GM12872 (cell line): ENCODE results near the gene NNMT.
A peak's percentile ranks its signal among the peaks of the same experiment; 100 is the strongest.

Source experiments
- CTCF ChIP-seq: IDR thresholded peaks from 3 replicates; pipeline ENCODE4 v1.5.1; 2011; ENCODE audit warnings: low read depth, mild to moderate bottlenecking, low read length, moderate library complexity; ENCODE audit not compliant: insufficient read depth

The NNMT gene

GRCh38 chr11:114259124-114259526 is 37.1 kb upstream of the NNMT start:
- TF ChIP-seq CTCF, result no peak

- no peak for TF ChIP-seq CTCF
These were observed 36.6 kb upstream of the NNMT start for GRCh38 chr11:114259551-114259983.

- TF ChIP-seq CTCF, result no peak
These were observed 36.1 kb upstream of the NNMT start for GRCh38 chr11:114260077-114260476.

GRCh38 chr11:114260483-114260882 is 35.7 kb upstream of the NNMT start:
- TF ChIP-seq CTCF, result no peak

GRCh38 chr11:114261791-114262190 is 34.4 kb upstream of the NNMT start:
- no peak for TF ChIP-seq CTCF

GRCh38 chr11:114262681-114263512 is 33.3 kb upstream of the NNMT start:
- peak; percentile 33; the same call in 2 of the 3 replicates for TF ChIP-seq CTCF

GRCh38 chr11:114263513-114264170 is 32.6 kb upstream of the NNMT start:
- TF ChIP-seq CTCF, result no peak
